ENCODE data around the gene PAQR3. TPM values are rescaled to one million over a fixed set of nuclear protein-coding genes. Genes with fewer than 3 reads are reported as not detected.
"Not testable (repeated sequence)": the region's sequence is repeated elsewhere in the genome, so short reads cannot be mapped to it uniquely, and the experiment has no call there.

The PAQR3 gene
- total and polyA plus RNA-seq, 2 of the 8 experiments (the other 6 are each of a cell fraction or from before 2014, with no cell fraction given): 28.9 to 35.2 TPM

DNA sequence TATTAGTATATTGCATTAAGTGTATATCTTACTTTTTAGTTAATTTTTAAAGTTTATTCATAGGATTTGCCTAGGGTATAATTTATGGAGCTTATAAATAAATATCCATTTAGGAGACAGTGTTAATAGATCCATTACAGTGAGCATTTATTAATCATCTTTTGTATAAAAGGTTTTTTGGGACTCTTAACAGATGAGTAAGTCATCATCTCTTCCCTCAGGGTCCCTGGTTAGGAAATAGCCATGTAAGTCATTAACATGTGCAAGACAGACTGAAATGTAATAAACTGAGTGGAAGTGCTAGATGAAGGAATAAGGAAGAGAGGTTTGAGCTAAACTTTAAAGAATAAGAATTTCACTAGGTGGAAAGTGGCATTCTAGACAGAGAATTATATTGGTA, 69.2 kb downstream of the PAQR3 start (continued):
- TF ChIP-seq ZNF274 (IDR thresholded peaks at IDR 0.05; ENCODE audit: borderline replicate concordance, extremely low read depth, low read length) (no peak), CBX8 (IDR thresholded peaks at IDR 0.05; ENCODE audit: borderline replicate concordance, low read depth, low read length) (no peak), SIN3A (conservative IDR thresholded peaks at IDR 0.05 in 1 of 2, IDR thresholded peaks at IDR 0.05 in 1 of 2; ENCODE audit: low read depth in 1 of 2, low read length in 2 of 2) (no peak)

DNA sequence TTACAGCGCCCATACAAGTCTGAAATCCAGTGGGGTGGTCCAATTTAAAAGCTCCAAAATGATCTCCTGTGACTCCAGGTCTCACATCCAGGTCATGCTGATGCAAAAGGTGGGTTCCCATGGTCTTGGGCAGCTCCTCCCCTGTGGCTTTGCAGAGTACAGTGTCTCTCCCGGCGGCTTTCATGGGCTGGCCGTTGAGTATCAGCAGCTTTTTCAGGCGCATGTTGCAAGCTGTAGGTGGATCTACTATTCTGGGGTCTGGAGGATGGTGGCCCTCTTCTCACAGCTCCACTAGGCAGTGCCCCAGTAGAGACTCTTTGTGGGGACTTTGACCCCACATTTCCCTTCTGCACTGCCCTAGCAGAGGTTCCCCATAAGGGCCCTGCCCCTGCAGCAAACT, 70.5 kb downstream of the PAQR3 start:
- not testable (repeated sequence) for H4K8ac ChIP-seq (ENCODE audit: extremely low read depth, insufficient read depth, low read length); H2BK120ac ChIP-seq (replicated peaks; ENCODE audit: low read depth, low read length); H2AFZ ChIP-seq (ENCODE audit: low read length); H3K79me2 ChIP-seq (ENCODE audit: control insufficient read depth in 1 of 2, insufficient read depth in 2 of 2, low read length in 2 of 2); H3K4me2 ChIP-seq (ENCODE audit: insufficient read depth in 1 of 2, low read depth in 2 of 2, low read length in 2 of 2); H3K4me3 ChIP-seq (ENCODE audit: extremely low read depth in 1 of 4, insufficient read depth in 2 of 4, low read depth in 3 of 4, low read length in 4 of 4); H4K20me1 ChIP-seq (replicated peaks in 1 of 2; ENCODE audit: control insufficient read depth in 1 of 2, insufficient read depth in 2 of 2, low read length in 2 of 2); H2BK5ac ChIP-seq (ENCODE audit: low read depth, low read length); H3K9me3 ChIP-seq (ENCODE audit: insufficient read depth in 2 of 2, low read depth in 1 of 2, low read length in 1 of 2); H3K27ac ChIP-seq (ENCODE audit: low read depth, low read length); H2BK12ac ChIP-seq (ENCODE audit: low read depth, low read length); H4K91ac ChIP-seq (replicated peaks; ENCODE audit: insufficient read length, low read length); H3K79me1 ChIP-seq (ENCODE audit: low read depth, low read length); DNase-seq (ENCODE audit: low read depth in 1 of 2, low spot score in 2 of 2); H3K9ac ChIP-seq (replicated peaks in 1 of 4; ENCODE audit: extremely low read depth in 1 of 4, low read depth in 3 of 4, low read length in 3 of 4); H3K23me2 ChIP-seq (ENCODE audit: low read depth, low read length); H3K56ac ChIP-seq (replicated peaks; ENCODE audit: insufficient read length, low read depth, low read length); FAIRE-seq; H3K14ac ChIP-seq (ENCODE audit: insufficient read length); H3K18ac ChIP-seq (ENCODE audit: extremely low read depth, low read length); H2BK15ac ChIP-seq (ENCODE audit: low read length); H3K4ac ChIP-seq (replicated peaks; ENCODE audit: insufficient read length, low read depth, low read length); H2AK5ac ChIP-seq (ENCODE audit: low read depth, low read length); H2BK20ac ChIP-seq (ENCODE audit: low read length); H3K27me3 ChIP-seq (replicated peaks in 1 of 4; ENCODE audit: control insufficient read depth in 3 of 4, extremely low read depth in 1 of 4, insufficient read depth in 3 of 4, low read length in 3 of 4); H3K4me1 ChIP-seq (replicated peaks in 1 of 4; ENCODE audit: control insufficient read depth in 3 of 4, insufficient read depth in 4 of 4, low read length in 3 of 4); H4K5ac ChIP-seq (ENCODE audit: insufficient read length, low read depth, low read length); H3K23ac ChIP-seq (ENCODE audit: insufficient read length)
- POLR2A ChIA-PET (ENCODE audit: partially characterized antibody): interaction anchor here (0.5 kb wide), 1 partner anchor 216 kb away, joined by 3 read pairs; no protein-coding TSS in a partner anchor
- WGBS, 2 experiments (ENCODE audit: extremely low coverage in 1 of 2, insufficient coverage in 1 of 2, insufficient read length in 1 of 2, insufficient replicate concordance in 2 of 2, low coverage in 1 of 2, low lambda C conversion rate in 2 of 2, missing lambda C conversion rate in 1 of 2): 99% methylated on average over 5 of the region's 5 CpGs; no CpG with 5 or more reads in 1 of the 2 experiments
- CTCF ChIA-PET (ENCODE audit: partially characterized antibody): interaction anchor here (0.6 to 1.7 kb wide), 4 partner anchors 237 to 277 kb away, joined by 3 to 5 read pairs (median 4); no protein-coding TSS in a partner anchor
- peaks cover 3 to 31% (median 9%) of the 10 kb centered on the region in 4 experiments; a peak in 5 of 8 replicates for H3K36me3 ChIP-seq (ENCODE audit: control insufficient read depth in 2 of 4, insufficient read depth in 4 of 4, low read length in 3 of 4)

All from H1 (cell line).